Fibroblast of the aortic adventitia (primary cell): ENCODE data around the gene NKX3-2. TPM values are rescaled to one million over a fixed set of nuclear protein-coding genes. Genes with fewer than 3 reads are reported as not detected.

ENCODE experiments used
- DNase-seq: peaks from one replicate; pipeline ENCODE4 v3.0.0-alpha.2; 2010; ENCODE audit warnings: low read depth
- H3K4me3 ChIP-seq: 2 replicates; pipeline ENCODE4 v1.5.1; 2011; ENCODE audit warnings: low read depth, mild to moderate bottlenecking, control low read depth, low read length, moderate library complexity
- CTCF ChIP-seq: IDR thresholded peaks from 2 replicates; pipeline ENCODE4 v1.5.1; 2011; ENCODE audit warnings: mild to moderate bottlenecking, low read length, control low read depth, inconsistent platforms; ENCODE audit not compliant: insufficient read depth
- total RNA-seq: library from RNA; depleted of rRNA; stranded (reverse); fragments of >200 nt; gene quantifications from 2 replicates; pipeline ENCODE4 v1.2.3, GENCODE V29; 2012; ENCODE audit warnings: low replicate concordance

Gene NKX3-2
- total RNA-seq, 1 donor, result 0.18 TPM

- DNase-seq, result no peak
- no peak overlapping the region for H3K4me3 ChIP-seq
- TF ChIP-seq CTCF, result no peak
Measured at GRCh38 chr4:13546142-13546940, 2.0 kb upstream of the NKX3-2 start.

GRCh38 chr4:13545394-13545808 lies 1.1 kb upstream of the NKX3-2 start:
- no peak for TF ChIP-seq CTCF
- no peak for DNase-seq
- peak overlapping the region; percentile 71 for H3K4me3 ChIP-seq

GRCh38 chr4:13544606-13545393 lies 492 bp upstream of the NKX3-2 start:
- no peak for TF ChIP-seq CTCF
- peak; percentile 66 for DNase-seq
- H3K4me3 ChIP-seq, result peak overlapping the region; percentile 71

GRCh38 chr4:13543032-13543838 lies 1.1 kb downstream of the NKX3-2 start:
- no peak for DNase-seq
- H3K4me3 ChIP-seq, result peak overlapping the region; percentile 71
- TF ChIP-seq CTCF, result no peak

GRCh38 chr4:13542577-13543031 lies 1.7 kb downstream of the NKX3-2 start:
- DNase-seq, result no peak
- H3K4me3 ChIP-seq, result no peak overlapping the region
- TF ChIP-seq CTCF, result no peak
